Measurements from ENCODE around the gene TAS2R50.

DNA sequence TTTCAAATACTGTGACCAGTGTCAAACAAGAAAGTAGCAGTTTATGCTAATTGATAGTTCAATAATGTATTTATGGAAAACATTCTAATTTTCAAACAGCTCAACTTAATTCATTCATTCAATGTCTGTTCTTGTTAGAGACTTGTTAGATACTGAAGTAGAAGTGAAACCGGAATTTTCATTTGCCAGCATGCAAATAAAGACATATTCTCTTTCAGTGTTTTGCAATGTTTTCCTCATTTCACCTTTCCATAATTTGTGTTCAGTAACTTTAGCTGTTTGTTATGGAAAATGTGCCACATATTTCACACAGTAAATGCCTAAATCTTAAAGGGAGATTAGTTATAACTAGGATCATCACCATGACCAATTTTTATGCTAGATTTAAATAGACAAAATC lies 21.2 kb downstream of the TAS2R50 start:
- no peak for TF ChIP-seq TAF1 (IDR thresholded peaks at IDR 0.05; ENCODE audit: low read depth, low read length)
- no peak for TF ChIP-seq POLR2A (IDR thresholded peaks at IDR 0.05; ENCODE audit: low read depth, low read length)
- TF ChIP-seq POU2F2 (IDR thresholded peaks at IDR 0.05; ENCODE audit: low read depth, low read length) = no peak
- TF ChIP-seq POLR2AphosphoS5 (IDR thresholded peaks at IDR 0.05; ENCODE audit: low read depth, low read length) = no peak
- TF ChIP-seq SPI1 (IDR thresholded peaks at IDR 0.05; ENCODE audit: low read depth, low read length) = no peak

Data from GM12891 (cell line).